ENCODE measurements around the gene GOLGA6L7.
"Not testable (repeated sequence)": the region's sequence is repeated elsewhere in the genome, so short reads cannot be mapped to it uniquely, and the experiment has no call there.

GOLGA6L7 gene

DNA sequence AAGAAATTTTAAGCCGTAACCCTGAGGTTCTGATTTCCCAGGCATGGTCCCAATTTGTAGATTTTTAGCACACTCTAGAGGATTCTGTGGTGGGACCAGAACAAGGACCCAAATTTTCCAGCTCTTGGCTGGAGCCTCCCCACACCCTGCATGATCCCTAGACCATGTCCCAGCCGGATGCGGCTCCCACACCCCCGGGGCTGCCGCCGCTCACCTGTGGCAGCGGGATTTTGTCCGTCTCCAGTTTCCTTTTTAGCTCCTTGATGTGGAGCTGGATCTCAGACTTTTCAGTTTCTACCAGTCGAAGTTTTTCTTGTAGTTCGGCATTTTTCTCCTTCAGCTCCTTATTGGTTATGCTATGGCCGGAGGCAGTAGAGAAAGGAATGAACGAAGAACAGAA lies 4.9 kb downstream of the GOLGA6L7 start:
- not testable (repeated sequence) for DNase-seq (ENCODE audit: low read depth)

DNA sequence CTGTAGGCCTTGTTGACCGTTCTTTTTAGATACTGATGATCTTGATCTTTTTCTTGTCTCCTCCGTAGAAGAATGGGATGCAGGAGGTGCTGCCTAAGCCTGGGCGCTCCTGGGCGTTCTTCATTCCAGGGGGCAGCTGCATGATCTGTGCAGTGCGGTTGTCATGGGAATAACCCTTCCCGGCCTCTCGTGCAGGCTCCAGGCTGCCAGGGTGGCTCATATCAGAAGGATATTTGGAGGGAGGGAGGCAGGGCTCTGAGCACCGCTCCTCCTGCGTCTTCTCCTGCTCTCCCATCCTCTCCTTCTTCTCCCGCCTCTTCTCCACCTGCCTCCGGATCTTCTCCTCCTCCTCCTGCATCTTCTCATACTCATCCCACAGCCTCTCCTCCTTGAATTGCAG lies 6.2 kb downstream of the GOLGA6L7 start:
- not testable (repeated sequence) for DNase-seq (ENCODE audit: low read depth)

DNA sequence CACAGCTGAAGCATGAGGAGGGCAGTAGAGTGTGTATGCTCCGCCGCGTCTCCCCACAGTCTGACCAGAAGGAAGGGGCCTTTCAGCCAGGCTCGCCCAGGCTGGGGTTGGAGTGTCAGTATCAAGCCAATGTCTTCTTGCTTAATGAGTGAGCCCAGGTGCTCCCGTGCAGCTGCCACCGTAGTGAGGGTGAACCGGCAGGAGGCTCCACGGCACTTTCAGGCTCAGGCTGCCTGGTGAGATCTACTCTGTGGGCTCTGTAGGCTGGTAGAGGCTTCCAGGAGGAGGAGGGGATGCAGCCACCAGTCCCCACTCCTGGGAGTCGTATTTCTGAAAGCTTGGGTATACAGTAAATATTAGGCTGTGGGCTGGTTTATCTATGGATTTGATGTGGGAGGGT lies 8.2 kb downstream of the GOLGA6L7 start:
- DNase-seq (ENCODE audit: low read depth), result not testable (repeated sequence)

DNA sequence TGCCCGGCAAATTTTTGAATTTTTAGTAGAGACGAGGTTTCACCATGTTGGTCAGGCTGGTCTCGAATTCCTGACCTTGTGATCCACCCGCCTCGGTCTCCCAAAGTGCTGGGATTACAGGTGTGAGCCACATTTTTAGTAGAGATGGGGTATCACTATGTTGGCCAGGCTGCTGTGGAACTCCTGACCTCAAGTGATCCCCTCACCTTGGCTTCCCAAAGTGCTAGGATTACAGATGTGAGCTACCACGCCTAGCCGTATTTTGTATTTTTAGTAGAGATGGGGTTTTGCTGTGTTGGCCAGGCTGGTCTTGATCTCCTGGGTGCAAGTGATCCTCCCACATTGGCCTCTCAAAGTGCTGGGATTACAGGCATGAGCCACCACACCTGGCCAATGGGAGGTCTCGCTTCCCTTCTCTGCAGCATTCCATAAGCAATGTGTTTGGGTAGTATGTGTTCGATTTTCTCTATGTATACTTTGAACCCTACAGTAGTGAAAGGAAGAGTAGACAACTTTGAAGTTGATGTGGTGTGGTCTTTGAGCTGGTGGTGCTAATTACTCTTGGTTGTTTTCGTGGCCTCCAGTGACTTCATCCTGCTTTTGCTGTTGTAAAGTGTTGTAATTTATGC lies 13.4 kb downstream of the GOLGA6L7 start:
- DNase-seq (ENCODE audit: low read depth), result not testable (repeated sequence)

DNA sequence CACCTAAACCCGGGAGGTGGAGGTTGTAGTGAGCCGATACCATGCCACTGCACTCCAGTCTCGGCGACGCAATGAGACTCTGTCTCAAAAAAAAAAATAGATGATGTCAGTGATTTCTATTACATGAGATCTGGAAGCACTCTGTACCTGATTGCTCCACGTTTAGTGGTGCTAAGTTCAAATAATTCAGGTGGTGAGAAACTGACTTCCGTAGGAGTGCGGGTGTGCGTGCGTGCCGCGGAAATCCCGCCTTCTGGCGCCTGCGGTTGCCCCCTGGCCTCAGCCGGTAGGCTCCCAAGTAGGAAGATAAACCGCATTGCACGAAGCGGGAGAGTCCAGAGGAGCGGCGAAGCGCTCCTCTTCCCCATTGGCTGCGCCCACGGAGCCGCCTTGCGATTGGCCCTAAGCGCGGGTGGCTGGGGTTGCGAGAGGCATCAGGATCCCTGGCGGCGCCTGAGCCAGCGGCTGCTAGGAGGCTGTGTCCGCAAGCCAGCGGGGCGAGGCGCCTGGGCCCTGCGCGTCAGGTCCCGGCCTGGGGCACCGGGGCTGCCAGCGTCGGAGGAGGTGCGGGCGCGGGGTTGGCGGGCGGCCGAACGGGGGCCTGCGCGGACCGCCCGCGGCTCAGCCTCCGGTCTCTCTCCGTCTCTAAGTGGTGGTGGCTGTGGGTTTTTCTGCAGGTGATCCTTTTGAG lies 16.4 kb downstream of the GOLGA6L7 start:
- peak; percentile 52 for DNase-seq (ENCODE audit: low read depth)

DNA sequence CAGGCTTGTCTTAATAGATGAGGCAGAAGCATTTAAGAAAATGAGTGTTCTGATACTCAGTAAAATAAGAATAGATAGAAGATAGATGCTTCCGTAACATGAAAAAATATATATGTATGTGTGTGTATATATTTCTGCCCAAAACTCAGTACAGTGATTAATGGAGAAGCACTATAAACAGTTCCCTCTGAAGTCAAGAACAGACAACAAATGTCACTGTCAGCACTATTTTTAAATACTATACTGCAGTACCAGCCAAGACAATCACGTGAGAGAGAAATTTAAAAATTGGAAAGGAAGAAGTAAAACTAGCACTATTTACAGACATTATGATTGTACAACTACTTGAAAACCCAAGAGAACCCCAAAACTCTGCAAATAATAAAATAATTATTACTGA lies 27.0 kb downstream of the GOLGA6L7 start:
- DNase-seq (ENCODE audit: low read depth), result not testable (repeated sequence)

DNA sequence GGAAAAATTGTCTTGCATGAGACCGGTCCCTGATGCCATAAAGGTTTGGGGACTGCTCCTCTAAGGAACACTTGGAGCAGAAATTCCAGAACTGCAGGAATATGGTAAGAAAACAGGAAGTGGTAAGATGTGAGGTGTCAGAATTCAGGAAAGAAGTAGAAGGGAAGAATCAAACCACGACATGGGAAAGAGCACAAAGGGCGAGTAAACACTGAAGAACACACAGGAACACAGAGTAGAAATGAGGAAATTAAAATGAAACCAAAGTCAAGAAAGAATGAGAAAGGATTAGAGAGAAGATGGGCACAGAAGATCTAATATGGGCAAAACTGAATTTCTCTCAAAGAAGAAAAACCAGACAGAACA lies 28.5 kb downstream of the GOLGA6L7 start:
- DNase-seq (ENCODE audit: low read depth), result not testable (repeated sequence)

DNA sequence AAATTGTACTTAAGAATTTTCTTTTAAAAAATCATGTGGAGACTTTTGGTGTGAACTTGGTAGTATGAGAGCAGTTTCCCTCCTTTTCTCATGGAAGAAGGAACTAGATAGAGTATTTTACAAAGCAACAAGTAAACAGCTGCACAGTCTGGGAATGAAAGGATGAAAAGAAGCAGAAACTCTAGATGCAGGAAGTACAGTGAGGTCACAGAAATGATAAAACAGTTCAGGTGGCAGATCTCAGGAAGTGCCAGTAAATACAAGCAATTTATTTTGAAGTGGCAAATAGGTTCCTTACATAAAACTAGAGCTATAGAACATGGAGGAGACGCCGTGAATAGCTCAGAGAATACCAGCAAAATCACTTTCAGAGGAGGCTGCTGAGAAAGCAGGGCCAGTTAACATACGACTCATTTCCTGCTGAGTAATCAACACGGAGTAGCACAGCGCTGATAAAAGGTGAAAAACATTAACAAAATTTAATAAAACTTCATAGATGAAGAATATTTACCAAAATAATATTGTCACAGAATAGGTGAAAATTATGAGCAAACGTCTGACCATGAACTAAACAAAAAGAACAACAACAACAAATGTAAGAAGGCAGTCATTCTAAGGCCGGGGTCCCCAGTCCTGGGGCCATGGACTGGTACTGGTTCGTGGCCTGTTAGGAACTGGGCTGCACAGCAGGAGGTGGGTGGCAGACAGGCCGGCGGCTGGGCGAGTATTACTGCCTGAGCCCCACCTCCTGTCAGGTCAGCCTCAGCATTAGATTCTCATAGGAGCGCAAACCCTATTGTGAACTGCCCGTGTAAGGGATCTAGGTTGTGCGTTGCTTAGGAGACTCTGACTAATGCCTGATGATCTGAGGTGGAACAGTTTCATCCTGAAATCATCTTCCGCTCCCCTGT lies 29.2 kb downstream of the GOLGA6L7 start:
- DNase-seq (ENCODE audit: low read depth), result not testable (repeated sequence)

DNA sequence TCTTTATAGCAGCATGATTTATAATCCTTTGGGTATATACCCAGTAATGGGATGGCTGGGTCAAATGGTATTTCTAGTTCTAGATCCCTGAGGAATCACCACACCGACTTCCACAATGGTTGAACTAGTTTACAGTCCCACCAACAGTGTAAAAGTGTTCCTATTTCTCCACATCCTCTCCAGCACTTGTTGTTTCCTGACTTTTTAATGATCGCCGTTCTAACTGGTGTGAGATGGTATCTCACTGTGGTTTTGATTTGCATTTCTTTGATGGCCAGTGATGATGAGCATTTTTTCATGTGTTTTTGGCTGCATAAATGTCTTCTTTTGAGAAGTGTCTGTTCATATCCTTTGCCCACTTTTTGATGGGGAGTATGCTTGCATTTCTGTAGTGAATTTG lies 30.3 kb downstream of the GOLGA6L7 start:
- not testable (repeated sequence) for DNase-seq (ENCODE audit: low read depth)

DNA sequence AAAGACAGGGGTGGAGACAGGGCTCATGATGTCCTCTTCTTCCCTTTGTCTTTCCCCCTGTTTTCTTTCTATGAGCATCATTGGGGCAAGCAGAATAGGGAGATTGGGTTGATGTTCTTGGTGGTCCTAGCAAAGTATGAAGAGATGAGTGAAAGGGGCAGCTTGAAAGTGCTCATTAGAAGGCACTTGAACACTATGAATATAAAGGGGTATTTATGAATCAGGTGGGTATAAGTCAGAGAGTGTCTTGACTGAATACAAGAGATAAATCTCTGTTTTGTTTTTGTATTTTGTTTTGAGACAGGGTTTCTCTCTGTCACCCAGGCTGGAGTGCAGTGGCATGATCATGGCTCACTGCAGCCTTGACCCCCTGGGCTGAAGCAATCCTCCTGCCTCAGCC lies 34.4 kb downstream of the GOLGA6L7 start:
- DNase-seq (ENCODE audit: low read depth), result not testable (repeated sequence)

DNA sequence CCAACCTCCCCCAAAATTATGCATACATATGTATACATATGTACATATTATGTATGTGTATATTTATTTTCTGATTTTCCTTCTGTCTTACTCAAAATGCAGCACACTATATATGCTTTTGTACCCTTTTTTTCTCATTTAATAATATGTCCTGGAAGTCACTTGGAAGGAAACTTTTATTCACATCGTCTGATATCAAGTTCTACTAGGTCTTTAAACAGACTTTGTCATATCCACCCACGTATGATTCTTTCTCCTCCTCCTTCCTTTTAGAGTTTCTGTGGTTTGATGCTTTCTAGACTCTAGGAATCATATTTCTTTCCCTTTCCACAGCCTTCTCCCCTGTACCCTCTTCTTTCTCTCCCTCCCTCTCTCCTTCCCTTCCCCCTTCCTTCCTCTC lies 35.1 kb downstream of the GOLGA6L7 start:
- not testable (repeated sequence) for DNase-seq (ENCODE audit: low read depth)

DNA sequence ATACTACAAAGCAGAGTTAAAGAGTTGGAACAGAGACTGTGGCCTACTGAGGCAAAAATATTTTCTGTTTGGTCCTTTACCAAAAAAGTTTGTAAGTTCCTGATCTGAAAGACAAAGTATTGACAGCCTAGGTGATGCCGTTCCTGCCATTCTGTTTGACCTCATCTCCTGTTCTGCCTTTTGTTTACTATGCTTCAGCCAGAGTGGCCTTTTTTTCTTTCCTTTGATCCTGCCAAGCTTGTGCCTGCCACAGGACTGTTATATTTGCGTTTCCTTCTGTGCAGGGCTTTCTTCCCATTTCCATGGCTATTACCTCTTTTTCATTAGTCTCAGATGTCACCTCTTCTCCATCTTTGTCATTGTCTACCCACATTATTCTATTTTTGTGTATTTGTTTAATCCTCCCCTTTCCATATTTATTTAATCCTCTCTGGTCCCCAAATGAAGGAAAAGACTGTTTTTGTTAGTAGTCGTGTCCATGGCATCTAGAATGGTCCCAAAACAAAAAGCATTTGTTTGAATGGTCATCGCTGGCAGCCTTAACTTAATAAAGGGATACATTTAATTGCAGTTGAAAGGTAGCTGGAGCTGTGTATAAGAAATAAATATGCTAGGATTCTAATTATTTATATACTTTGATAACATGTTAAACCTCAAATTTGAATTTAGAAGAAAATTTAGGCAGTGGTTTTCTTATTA lies 36.4 kb downstream of the GOLGA6L7 start:
- DNase-seq (ENCODE audit: low read depth), result not testable (repeated sequence)

DNA sequence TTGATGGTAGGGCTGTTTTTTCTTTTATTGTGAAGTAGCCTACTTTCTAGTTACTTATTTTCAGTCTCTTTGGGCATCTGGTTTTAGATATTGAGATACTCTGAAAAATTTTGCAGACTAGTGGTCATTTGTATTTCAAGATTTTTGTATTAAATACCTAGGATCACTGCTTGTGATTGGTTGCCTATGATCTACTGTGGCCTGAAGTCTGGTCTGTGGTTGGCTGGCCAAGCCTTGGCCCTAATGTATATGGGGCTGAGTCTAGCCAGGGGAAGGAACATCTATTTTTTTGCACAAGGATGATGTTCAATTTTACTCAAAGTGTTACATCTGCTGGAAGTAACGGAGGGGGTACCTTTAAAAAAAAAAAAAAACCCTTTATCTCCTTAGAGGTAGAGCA lies 38.0 kb downstream of the GOLGA6L7 start:
- not testable (repeated sequence) for DNase-seq (ENCODE audit: low read depth)

DNA sequence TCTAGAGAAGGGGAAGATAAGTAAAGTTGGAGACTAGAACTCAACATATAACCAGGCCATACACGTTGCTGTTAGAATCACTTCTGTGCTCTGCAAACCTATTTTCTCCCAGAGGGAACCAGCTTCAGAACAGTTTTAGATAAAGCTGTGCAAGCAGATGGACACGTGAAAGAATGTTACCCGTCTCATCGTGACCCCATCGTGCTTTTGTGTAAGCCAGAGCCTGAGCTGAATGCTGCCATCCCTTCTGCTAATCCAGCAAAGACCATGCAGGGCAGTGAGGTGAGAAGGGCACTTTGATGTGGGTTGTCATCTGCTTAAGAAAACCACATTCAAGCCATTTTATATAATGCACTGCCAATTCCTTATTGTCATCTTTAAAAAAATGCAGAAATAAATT lies 40.3 kb downstream of the GOLGA6L7 start:
- not testable (repeated sequence) for DNase-seq (ENCODE audit: low read depth)

DNA sequence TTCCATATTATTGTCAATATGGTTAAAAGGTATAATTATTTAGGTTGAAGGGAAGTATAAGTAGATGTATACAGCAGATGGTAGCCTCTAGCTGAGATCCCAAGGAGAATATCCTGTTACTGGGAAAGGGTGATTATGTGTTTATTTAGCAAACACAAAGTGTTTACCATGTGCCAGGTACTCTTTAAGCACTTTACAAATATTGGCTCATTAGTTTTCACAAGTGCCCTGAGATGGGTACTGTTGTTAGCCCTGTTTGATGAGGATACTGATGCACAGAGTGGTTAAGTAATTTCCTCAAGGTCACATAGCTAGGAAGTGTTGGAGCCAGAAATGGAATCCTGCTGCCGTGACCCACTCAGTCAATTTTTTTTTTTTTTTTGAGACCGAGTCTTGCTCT lies 48.1 kb downstream of the GOLGA6L7 start:
- not testable (repeated sequence) for DNase-seq (ENCODE audit: low read depth)

DNA sequence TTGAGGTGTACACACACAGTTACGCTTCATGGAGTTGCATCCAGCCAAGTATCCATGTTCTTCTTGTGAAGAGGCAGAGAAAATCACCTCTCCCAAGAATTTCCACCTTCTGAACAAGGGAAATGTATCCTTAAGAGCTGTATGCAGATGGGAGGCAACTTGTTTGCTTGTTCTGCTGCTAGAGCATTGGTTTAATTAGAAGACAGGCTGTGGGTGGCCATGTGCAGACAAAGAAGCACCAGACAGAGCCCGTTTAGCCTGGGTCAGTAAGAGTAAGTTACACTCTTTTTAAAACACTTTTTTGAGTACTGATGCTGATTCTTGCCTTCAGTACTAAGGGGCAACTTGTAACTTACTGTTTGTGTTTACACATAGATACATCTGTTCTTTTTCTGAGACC lies 50.2 kb downstream of the GOLGA6L7 start:
- DNase-seq (ENCODE audit: low read depth), result not testable (repeated sequence)

DNA sequence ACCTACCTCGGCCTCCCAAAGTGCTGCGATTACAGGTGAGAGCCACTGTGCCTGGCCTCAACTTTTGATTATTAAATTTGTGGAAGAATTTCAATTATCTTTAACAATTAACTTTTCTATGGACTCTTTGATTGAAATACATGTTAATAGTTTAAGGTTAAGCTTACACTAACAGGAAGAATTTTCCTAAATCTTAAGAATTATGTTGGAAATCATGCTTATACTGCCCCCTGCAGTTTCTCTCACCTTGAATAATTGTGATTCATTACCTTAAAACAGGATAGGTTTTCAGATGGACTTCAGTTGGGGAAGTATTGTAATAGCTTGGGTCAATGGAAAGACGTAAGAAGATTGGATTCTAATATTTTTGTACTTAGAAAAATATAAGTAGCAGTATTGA lies 54.2 kb downstream of the GOLGA6L7 start:
- not testable (repeated sequence) for DNase-seq (ENCODE audit: low read depth)
